CD4-positive, alpha-beta T cell treated with Interleukin-4 for 4 hours (primary cell): ENCODE results near the gene ADGRG1.

Experiments used
- DNase-seq: peaks from one replicate; pipeline ENCODE4 v3.0.0-alpha.2; 2020

ADGRG1 gene

DNA sequence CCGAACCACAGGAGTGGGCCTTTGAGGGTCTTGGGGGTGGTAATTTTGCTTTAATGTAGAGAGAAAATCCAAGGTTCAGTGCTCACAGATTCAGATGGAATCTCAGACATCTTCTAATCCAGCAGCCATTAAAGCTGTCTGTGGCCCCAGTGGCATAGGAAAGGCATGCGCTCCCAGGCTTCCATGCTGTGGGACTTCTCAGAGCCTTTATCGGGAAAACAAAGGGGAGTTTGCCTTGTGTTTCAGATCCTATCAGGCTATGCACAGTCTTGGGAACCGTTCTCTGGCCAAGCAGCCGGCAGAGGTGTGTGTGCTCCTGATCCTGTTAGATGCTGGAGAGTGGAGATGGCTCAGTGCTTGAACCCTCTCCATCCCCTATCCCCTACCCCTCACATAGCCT is 7.8 kb downstream of the ADGRG1 start:
- no peak for DNase-seq

DNA sequence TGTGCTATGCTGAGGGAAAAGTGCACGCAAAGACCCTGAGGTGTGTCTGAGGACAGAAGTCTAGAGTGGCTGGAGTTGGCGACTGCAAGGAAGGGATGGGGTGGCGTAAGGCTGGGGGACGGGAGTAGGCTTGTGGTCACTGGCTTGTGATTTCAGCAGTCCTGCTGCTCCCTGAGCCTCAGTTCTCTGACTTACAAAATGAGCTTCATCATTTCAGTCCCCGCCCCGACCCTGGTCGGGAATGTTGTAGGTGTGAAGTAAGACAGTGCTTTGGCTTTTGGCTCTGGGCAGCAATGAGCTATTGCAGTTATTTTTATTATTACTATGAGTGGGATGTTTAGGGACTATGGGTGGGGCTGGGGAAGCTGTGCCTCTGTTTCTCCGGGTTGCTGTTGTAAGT is 8.6 kb downstream of the ADGRG1 start:
- no peak for DNase-seq

DNA sequence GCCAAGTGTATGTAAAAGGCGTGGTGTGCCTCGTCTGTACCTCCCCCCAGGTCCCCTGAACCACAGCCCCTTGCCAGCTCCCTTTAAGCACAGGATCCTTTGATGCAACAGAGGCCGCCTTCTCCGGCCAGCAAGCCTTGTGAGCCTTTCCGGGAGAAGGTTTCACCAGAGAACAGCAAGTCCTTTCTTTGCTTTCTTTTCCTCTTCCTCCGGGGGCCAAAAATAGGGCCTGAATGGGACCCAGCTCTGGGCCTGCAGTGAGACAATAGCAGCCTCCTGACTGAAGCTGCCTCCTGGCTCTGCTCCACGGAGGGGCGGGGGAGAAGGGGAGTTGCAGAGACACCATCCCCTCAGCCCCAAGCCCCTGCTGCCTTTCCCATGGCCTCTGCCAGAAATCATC is 9.0 kb downstream of the ADGRG1 start:
- DNase-seq: no peak

DNA sequence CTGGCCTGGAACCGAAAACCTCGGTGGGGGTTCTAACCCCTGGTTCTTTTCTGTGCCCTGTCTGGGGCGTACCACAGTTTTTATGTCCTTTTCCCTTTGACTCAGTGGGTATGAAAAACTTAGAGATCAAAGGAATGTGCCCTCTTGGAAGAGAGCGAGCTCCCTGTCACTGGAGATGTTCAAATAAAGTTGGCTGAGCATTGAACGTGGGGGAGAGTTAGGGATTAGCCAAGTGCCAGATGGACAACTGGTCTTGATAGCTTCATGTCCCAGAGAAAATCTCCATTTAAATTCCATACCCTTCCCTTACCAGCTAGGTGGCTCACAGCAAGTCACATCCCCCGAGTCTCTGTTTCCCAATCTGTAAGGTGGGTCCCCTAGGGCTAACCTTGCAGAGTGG is 9.5 kb downstream of the ADGRG1 start:
- no peak for DNase-seq

DNA sequence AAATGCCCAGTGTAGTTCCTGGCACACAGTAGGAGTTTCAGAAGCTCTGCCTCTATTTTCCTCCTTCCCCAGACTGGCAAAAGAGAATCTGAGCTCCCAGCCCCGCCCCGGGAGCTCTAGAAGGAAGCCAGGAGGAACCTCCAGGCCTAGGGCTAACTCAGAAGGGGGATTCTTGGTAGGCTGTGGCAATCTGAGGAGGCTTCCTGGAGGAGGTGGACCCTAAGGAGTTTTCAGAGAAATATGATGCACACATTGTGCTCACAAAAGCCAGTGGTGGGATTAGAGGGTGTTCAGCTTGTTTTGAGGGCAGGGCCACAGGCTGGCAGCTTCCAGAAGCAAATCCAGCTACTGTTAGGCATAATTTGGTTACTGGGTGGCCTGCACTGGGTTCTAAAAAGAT is 10.0 kb downstream of the ADGRG1 start:
- DNase-seq: no peak

DNA sequence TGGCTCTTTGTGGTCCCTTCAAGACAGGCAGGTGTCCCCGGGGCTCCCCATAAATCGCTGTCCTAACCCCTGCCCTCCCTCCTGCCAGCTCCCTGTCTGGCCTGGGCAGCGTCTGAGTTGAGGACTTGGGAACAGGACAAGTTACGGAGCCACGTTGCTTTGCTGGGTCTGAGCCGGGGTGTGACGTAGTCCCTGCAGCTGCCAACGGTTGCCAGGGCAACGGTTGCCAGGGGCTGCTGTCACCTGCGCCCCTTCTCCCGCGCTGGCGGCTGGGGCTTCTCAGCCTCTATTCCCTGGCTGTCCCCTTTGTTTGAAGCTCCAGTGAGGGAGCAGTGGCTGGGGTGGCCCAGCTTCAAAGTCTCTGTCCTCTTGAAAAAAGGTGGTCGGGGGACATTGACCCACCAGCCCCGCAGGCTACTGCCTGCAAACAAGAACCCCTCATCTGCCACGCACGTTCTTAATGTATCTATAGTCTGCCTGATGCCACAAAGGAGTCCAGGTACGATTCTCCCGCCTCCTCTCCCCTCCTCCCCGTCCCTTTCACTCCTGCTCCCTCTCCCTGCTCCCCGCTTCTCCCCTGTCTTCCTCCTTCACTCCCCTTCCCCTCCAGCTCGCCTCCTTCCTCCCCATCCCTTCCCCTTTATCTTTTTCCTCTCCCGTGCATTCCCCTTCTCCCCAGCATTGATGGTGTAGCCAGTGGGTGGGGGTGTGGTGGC is 10.9 kb downstream of the ADGRG1 start:
- no peak for DNase-seq

DNA sequence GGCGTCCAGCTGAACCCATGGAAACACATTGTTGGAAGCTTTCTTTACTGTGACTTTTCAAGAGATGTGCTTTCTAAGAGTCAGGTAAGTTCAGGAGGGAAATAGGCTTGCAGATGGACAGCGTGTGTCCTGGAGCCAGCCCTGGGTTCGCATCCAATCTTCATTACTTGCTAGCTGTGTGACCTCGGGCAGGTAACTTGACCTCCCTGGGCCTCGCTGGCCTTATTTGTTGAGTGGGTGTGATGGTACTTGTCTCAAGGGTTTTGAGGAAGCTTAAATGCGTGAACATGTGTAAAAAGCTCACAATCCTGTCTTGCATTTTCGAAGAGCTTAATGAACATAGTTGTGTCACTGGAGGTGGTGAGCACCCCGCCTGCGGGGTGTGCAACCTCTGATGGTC is 11.8 kb downstream of the ADGRG1 start:
- no peak for DNase-seq

DNA sequence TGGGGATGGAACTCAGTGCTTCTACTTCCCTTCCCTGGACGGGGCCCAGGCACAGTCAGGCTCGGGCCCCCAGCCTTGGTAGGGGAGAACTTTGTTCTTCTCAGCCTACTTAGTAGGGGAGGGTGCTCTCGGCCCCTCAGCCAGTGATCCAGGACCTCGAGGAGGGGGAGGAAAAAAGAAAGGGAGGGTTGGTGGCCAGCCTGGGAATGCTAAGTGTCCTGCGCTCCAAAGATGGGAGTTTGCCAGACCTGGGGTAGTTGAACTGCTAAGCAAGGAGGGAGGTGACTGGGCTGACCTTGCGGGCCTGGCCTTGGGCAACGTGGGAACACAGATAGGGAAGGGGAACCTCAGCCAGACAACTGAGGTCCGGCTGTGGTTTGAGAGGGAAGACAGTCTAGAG is 12.2 kb downstream of the ADGRG1 start:
- no peak for DNase-seq

DNA sequence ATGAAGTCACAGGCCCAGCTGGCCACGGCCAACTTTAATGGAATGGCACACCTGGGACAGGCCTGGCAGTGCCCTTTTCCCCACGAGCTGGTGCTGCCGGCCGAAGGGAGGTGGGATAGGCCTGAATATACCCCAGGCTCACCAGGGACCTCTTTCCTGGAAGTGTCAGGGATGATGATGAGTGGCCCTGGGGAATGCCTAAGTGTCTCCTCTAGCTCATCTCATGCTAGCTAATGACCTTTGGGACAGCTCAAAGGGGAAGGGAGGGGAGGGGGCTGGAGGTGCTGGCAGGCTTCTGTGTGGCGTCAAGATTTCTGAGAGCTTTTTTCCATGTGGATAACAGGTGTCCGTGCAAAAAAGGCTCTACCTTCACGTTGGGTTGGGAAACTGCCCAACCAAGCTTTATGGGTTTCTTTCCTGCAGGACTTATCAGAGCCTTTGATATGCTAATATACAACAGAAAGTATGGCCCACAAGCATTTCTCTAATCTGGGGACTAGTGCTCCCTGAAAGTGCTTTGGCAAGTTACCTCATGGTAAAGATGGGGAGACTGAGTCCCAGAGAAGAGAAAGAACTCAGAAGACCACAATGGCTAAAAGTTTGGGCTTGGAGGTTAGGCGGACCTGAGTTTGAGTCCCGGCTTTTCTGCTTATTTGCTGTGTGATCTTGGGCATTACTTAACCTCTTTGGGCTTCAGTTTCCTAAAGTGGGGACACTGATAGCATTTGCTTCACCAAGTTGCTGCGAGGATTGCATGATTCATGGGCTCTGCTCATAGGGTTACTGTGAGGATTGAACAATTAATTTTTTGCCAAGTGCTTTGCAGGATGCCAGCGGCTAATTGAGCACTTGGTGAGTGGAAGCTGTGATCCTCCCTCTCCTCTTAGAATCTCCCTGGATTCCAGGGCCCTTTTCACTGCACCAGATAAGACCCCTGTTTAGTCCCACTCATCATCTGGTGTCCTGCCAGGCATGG is 14.0 kb downstream of the ADGRG1 start:
- DNase-seq: no peak

DNA sequence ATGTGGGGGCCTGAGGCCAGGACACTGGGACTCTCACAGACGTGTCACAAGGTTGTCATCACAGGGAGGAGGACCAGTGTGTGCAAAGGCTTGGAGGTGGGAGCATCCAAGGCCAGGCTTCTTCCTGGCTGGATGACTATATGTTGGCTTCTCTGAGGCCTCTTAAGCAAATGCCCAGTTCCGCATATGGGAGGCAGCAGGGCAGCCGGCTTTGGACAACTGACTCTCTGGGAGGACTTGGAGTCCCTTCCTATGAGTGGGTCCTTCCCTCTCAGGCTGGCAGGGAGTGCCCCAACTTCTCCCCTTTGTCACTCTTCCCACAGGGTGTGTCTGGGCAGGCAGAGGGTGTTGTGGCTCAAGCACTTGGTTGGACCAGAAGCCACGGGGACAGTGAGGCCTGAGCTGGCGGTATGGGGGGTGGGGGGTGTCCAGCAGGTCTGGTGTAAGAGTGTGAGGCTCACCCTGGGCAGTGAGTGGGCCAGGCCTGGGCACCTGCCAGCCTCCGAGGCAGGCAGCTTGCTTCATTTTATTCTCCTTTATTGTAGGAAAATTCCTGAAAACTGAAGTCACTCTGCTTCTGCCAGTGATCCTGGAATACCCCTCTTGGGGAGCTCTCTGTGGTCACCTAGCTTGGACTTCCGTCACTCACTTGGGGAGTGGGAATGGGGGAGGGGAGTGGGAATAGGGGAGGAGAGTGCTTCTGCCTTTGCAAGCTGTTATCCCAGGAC is 14.9 kb downstream of the ADGRG1 start:
- no peak for DNase-seq

DNA sequence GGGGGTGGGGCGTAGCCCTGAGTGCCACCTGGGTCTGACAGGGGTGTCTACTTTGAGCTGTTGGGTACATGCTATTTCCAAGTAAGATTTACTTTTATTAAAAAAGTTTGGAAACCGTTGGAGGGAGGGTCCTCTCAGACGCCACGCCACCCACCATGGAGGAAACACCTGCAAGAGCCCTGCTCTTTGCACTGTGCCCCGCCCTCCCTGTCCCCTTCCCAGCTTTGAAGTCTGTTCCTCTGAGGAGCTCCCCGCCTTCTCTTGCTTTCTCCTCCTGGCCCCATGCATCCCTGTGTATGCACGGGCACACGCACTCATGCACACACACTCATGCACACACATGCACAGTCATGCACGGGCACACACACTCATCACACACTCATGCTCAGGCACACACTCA is 15.5 kb downstream of the ADGRG1 start:
- DNase-seq: no peak

DNA sequence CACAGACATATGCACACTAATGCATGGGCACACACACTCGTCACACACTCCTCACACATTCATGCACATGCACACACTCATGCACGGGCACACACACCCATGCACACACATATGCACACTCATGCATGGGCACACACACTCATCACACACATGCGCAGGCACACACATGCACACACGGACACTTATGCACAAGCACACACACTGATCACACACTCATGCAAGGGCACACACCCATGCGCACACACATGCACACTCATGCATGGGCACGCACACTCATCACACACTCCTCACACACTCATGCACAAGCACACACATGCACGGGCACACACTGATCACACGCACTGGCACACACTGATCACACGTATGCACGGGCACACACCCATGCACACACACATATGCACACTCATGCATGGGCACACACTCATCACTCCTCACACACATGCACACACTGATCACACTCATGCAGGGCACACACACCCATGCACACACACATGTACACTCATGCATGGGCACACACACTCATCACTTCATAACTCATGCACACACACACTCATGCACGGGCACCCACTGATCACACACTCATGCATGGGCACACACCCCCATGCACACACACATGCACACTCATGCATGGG is 16.1 kb downstream of the ADGRG1 start:
- no peak for DNase-seq

DNA sequence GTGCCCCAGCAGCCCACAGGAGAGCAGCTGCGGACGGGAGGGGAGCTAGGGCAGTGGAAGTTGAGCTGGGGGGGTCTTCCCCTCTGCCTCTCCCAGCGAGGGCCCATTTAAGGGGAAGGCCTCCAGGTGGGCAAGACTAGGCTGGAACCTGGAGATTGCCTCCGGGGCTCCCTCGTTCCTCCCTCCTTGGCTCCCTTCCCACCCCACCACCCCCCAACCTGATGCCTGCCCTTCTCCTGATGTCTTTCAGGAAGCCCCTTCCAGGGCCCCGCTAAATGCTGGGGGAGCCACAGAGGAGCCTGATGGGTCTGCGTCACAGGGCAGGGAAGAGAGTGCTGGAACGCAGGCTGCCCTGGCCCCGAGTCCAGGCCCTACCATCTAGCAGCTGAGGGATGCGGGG is 16.7 kb downstream of the ADGRG1 start:
- DNase-seq: no peak

DNA sequence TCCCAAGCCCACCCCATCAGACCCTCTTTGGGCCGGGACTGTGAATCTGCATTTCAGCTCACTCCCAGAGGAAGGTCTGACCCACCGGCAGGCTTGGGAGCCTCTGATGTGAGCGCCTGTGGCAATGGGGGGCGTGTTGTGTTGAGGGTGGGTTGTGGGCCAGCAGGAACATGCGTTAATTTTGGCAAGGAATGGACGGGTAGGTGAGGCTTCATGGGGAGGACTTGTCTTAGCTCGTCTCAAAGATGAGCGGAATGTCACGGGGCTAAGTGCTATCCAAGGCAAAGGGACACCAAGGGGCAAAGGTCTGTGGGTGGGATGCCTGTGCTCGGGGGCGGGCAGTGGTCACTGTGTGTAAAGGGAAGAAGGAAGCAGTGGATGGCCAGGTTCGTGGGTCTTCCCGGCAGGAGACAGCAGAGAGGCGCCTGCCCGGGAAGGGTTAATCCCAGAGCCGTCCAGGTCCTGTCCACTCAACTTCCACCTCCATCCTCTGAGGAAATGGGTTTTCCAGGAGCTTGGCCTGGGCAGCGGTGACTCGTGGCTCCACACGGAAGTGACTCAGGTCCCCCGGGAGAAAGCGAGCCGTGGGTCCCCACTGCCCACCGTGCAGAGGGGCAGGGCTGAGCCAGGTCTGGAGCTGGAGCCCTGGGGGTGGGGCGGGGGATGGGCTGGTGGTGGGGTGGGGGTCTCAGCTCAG is 17.4 kb downstream of the ADGRG1 start:
- DNase-seq: no peak

DNA sequence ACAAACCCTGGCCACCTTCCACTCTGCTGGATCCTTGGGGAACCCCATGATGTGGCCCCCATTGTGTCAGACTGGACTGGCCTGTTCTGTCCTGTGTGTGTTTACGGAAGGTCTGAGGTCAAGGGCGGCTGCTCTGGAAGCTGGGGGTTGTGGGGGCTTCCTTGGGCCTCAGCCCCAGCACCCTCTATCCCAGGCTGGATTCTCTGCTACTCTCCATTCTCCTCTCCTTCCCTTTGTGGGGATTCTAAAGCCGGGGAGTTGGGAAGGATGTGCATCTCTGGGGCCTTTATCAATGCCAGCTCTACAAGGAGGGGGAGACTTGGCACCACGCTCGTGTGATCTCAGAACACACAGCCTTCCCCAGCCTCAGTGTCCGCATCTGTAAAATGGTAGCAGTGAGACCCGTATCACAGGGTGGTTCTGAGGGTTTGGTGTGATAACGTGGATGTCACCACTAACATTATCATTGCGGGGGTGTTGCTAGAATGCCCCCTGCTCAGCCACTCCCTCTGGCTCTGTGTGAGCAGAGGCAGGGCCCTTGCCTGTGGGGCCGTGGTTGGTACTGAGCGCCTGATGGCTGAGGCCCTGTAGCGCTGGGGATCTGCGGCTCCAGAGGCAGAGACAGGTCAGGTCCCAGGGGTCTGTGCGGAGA is 18.1 kb downstream of the ADGRG1 start:
- peak; percentile 45 for DNase-seq

DNA sequence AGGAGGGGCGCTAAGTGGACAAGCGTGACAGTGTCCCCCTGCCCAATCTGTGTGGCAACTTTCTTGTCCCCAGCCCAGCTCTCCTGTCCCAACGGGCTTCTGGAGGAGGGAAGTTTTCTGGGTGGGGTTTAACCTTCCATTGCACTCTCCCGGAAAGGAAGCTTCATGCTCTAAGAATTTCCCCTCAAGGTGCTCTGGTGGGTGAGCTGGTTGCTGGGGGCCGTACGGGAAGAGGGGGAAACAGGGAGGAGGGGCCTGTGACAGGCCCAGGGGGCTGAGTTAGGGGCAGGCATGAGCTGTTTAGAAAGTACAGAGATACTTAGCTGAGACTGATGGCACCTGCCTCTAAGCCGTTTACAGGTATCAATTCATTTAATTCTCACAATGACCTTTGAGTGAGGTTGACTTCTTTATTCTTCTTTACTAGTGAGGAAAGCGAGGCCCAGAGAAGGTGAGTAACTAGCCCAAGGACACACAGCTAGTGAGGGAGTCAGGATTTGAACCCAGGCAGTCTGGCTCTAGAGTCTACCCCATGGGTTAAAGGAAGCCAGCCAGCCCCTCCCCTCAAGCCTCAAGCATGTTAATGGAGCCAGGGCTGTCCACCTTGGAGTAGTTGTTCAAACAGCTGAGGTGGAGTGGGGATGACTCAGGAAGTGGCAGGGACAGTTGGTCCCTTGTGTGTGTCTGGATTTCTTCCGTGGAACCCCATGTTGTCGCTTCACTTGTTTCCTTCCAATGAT is 18.9 kb downstream of the ADGRG1 start:
- no peak for DNase-seq

DNA sequence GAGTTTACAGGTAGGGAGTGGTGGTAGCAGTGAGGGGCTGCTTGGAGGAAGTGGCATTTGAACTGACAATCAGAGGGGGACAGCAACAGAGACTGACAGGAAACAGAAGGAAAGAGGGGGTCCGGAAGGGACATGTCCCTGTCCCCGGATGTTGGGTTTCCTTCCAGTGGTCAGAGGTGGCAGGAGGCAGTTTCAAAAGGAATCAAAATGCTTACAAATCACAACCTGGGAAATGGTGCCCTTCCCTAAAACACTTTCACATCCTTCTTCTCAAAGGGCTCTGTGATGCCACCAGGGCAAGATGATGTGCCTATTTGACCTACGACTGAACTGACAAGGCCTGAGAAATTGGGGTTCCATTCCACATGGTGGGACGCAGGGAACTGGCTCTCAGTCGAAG is 19.7 kb downstream of the ADGRG1 start:
- DNase-seq: no peak

DNA sequence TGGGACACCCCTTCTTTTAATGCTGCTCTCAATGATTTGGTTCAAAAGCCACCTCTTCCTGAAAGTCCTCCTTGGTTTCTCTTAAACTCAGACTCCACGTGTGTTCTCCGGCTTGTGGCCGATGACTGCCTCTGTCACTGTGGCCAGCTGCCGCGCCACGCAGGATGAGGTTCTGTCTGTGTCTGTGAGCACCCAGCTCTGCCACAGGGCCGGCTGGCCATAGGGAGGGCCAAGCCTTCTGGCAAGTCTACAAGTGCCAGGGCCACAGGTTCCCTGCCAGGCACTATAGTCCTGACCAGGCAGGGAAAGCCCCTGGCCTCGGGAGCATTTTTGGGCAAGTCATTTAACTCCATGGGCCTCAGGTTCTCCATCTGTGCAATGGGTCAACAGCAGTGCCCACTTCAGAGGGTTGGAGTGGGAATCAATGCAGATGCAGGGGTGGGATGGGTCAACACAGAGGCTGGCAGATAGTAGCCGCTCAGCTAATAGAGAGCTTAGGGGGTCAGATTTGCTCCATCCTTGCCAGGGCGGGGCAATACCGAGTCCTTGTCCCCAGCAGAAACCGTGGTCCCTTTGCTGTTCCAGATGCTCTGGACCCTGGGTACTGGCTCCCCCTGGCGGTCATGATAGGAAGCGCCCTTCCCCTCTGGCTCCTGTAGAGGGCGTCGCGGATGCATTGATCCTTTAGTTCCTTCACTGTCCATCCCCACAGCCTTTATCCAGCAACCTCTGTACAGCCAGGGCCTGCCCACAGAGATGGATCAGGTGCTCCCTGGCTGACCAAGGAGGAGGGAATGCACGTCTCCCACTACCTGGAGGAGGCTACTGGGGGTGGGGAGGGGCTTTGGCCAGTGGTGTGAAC is 20.4 kb downstream of the ADGRG1 start:
- peak; percentile 81 for DNase-seq

DNA sequence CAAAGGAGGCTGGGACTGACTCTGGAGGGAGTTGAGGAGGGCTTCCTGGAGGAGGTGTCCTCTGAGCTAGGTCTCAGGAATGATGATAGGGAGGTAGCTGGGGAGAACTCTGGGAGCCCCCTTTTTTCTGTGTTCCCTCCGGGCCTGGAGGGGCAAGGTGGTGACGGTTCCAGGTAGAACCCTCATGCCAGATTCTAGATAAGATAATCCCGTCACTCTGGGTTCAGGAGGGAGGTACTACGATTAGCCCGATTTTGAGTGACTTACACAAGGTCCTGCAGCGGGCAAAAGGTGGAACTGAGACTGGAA is 21.0 kb downstream of the ADGRG1 start:
- no peak for DNase-seq

DNA sequence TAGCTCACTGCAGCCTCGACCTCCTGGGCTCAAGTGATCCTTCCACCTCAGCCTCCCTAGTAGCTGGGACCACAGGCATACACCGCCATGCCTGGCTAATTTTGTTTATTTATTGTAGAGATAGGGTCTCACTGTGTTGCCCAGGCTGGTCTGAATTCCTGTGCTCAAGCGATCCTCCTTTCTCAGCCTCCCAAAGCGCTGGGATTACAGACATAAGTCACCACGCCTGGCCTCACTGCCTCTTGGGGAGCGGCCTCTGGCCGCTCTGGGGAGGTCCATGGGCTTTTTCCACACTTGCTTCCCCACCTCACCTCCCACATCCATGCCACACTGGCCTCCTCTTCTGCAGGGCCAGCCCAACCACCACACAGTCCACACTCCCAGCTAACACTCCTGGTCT is 21.4 kb downstream of the ADGRG1 start:
- DNase-seq: no peak
